GM18858 (cell line): Measurements from ENCODE around the gene AIP.

Experiments used
- ATAC-seq: cut with Tn5 transposase; IDR thresholded peaks from one replicate; pipeline ENCODE4 v1.9.1; 2021; ENCODE audit not compliant: unreplicated experiment

Gene AIP

DNA sequence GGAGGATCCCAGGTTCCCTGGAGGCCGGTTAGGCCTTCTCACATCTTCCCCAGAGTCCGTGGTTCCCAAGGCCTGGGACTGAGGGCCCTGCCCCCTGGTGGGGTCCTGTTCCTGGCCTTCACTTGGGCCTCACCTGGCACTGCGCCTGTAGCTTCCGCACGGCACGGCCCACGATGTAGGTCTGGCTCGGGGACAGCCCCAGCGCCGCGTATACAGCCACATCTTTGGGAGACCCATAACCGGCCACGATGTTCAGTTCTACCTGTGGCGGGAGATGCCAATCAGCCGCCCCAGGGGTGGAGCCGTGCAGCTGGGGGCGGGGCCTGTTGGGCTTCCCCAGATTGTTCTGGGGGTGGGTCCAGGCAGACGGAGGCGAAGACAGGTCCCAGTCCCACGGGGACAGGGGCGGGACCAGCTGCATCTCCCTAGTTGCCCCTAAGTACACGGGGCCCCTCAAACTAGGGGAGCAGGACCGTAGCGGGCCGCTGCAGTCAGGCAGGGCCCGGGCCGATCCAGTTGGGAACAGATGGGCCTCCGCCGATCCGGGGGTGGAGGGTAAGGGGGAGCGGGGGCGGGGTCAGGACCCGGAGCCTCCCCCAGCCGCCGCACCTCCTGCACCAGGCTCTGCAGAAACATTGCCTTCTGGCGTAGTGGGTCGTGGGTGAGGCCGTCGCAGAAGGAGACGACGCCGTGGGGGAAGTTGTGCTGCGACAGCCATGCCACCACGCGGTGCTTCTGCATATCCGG is 10.1 kb downstream of the AIP start:
- ATAC-seq, result no peak

GRCh38 chr11:67493548-67494370 is 10.9 kb downstream of the AIP start:
- no peak for ATAC-seq

DNA sequence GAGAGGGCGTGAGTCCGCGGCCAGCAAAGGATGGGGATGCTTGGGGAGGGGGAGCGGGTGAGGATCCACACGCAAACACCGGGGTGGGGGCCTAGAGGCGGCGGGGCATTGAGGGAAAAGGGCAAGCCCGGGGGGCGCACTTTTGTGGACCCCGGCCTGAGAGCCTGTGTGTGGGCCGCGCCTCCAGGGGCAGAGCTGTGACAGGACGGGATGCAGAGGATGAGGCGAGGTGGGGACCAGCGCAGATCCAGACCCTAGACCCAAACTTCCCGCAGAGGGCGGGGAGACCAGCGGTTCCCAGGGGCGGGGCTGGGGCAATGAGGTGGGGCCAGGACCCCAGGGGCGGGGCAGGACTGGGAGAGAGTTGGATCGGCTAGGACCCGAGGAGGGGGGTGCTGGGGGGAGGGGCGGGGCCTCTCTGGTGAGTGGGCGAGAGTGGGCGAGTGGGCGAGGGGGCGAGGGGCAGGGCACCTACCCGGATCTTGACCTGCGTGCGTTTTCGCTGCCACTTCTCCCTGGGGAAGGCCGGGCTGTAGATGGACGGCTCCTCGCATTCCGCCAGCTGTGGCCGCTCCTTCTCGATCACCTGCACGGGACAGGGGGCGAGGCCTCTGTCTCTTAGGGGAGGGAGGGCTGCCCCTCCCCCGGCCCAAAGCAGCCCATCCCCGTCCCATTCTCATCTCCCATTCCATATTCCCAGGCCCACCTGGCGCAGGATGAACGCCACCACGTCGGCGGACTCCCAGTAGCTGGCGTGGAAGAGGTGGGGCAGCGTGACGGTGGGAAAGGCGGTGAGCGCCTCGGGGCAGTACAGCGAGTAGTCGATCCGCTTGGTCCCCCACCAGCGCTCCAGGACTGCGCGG is 11.8 kb downstream of the AIP start:
- ATAC-seq, result no peak

DNA sequence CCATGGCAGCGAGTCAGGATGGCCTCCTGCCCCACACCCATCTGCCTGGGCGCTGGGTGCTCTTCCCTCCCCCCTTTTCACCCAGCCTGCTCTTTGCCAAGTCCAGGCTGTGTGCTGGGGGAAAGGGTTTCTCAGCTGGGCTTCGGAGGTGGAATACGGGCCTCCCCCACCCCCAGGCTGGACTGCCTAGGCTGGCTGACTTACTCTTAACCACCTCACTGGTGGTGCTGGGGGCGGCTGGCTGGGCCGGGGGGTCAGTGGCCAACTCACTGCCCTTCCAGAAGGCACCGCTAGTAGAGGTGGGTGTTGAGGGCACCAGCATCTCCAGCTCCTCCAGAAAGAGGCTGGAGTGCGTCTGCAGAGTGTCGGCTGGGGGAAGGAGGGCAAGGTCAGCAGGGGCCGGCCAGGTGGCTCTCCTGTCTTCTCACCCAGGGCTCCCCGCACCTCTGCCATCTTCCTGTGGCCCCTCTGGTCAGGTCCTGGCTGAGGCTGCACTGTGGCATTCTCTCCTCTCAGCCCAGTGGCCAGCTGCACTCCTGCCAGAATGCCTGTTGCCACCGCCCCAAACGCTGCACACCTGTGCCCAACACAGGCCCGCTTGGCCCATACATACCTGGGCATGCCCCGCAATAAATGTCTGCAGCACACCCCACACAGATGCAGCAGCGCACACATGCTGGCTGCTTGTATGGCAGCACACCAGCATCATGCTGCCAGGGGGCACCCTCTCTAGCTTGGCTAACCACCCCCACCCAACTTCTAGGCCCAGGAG is 12.6 kb downstream of the AIP start:
- no peak for ATAC-seq

DNA sequence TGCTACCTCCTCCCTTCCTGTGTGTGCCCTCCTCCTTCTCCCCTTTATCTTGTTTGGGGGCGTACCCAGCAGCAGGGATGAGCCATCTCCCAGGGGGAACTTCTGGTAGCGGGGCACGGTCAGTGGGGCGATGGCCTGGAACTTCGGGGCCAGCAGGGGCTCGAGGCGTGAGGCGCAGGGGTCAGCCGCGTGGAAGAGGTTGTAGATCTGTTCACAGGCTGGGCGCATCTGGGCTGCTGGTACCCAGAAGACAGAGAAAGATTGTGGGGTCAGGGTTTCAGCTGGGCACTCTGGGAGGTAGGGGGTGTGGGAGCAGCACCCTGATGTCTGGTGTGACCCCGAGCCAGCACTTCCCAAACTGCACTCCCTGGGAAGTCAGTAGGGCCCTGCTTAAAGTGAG is 13.3 kb downstream of the AIP start:
- ATAC-seq, result no peak

GRCh38 chr11:67497656-67498291 is 14.9 kb downstream of the AIP start:
- no peak for ATAC-seq

- no peak for ATAC-seq
Measured at GRCh38 chr11:67498544-67498972, 15.7 kb downstream of the AIP start.

DNA sequence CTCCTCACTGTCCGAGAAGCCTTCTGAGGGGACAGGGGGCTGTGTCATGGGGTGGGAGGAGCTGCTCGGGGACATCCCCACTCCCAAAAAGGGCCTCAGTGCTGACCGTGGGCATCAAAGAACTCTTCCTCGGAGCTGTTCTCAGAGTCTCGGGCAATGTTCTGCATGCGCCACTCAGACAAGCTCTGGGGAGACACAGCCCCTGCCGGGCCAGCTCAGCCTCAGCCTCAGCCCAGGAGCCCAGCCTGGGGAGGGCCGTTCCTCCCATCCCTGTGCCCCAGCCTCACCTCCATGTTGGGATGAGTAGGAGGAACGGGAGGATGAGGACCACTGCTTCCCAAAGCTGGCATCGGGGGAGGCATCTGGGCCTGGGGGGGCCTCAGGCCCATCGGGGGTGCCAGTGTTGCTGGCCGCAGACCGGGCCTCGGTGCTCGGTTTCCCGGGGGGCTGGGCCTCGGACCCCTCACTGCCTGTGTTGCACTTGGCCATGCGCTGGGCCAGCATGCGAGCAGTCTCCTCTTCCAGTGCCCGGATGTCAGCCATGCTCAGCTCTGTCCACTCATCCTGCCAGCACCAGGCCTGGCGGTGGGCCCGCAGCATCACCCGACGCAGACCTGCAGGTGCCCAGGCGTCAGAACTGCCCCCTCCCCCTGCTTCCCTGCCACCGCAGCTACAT is 17.1 kb downstream of the AIP start:
- ATAC-seq, result no peak

DNA sequence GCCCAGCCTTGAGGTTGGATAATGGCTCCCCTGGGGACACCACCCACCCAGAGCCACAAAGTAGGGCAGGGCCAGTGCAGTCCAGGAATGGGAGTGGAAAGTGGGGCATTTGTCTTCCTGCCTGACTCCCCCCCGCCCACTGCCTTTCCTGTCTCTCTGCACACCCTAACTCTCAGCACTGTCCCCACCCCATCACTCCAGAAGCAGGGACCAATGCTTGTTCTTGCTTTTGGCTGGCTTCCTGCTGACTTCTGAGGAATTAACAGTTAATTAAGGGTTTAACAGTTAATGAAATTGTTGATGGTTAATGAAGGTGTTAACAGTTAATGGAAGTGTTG is 17.6 kb downstream of the AIP start:
- no peak for ATAC-seq

DNA sequence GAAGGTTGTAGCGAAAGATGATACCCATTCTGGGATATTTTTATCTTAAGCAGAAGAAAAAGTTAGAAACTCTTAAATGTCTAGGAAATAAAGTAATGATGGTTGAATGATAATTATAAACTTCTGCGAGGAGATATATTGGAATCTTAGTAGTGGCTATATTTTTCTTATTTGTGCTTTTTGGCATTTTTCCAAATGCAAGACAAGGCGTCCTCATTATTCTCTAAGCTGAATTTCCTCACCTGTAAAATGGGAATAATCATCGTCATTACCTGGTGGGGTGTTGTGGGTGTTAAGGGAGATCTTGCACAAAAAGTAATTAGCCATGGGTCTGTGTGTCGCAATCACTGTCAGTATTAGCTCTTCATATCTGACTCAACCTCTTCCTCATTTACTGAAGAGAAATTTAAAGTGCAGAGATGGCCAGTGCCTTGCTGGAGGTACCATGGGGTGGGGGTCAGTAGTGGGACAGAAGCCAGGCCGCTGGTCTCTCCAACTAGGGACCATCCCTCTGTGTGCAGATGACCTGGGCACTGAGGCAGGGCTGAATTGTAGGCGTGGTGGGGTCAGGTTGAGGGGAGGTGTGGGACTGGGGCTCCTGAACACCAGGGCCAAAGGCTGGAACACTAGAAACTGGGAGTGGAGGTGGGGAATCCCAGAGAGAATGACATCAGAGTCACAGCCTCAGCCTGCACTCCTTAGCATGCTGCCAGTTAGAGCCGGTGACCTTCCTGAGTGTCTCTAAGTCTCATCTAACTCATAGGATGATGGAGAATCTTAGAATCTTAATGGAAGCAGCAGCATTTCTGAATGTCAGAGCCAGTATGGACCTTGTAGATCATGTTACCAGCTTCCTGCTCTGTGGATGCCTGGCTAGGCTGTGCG is 18.2 kb downstream of the AIP start:
- no peak for ATAC-seq

DNA sequence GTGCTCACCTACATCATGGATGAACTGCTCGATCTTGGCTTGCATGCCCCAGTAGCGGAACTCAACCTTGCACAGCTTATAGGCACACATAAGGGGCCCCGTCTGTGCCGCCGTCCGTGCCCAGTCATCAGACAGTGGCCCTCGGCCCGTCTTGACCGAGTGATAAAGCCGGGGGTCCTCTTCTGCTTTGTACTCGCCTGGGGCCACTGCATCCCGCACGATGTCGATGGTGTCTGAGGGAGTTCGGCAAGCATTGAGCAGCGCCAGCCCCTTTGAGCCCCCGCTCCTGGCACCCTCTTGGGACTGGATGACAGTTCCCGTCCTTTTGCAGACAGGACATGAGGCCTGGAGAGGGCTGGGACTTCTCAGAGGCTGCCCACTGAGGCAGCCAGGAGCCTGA is 19.0 kb downstream of the AIP start:
- ATAC-seq, result no peak

- no peak for ATAC-seq
Measured at GRCh38 chr11:67502328-67502979, 19.6 kb downstream of the AIP start.

GRCh38 chr11:67503119-67504004 is 20.5 kb downstream of the AIP start:
- ATAC-seq, result no peak

- ATAC-seq, result no peak
Measured at GRCh38 chr11:67504005-67504949, 21.5 kb downstream of the AIP start.

DNA sequence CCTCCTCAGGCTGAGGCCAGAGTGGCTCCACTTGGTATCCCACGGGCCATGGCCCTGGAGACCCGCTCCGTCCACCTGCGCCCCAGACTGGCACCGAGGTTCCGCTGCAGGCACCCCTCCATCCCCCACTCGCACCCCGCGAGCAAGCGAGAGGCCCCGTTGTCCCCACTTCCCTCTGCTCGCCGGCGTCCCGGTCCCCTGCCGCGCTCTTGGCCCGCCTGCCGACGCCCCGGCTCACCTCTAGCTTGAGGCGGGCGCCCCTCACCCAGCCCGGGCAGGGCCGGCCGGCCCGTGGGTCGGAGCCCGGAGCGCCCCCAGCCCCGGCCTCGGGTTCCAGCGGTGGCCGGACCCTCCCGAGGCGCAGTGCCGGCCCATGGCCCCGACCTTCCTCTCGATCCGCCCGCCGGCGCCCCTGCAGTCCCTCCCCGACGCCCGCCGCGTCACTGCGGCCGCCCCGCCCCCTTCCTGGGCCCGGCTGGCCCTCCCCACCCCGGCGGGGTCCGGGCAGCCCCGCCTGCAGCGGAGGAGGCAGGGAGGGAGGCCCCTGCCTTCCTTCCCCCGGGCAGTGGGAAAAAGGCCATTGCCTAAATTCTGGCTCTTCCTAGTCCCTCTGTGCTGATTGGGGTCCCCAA is 22.2 kb downstream of the AIP start, which contains the start of gene PITPNM1:
Gene PITPNM1, minus strand, starts transcription at position 414 of the 632 bp plus-strand sequence. CDS start 1,183 bp downstream, outside the sequence.
- ATAC-seq, result no peak
